AG10803 (cell line): ENCODE results near the gene EPDR1.
A peak's percentile ranks its signal among the peaks of the same experiment; 100 is the strongest.

Experiments
- DNase-seq: peaks from one replicate; pipeline ENCODE4 v3.0.0; 2010; ENCODE audit warnings: low read depth
- H3K4me3 ChIP-seq: 2 replicates; pipeline ENCODE4 v1.5.1; 2011; ENCODE audit warnings: mild to moderate bottlenecking, low read length, control low read depth
- TF ChIP-seq, protein P1 (sequence below): conservative IDR thresholded peaks from 2 replicates; pipeline ENCODE4 v1.5.1; 2011; ENCODE audit warnings: mild to moderate bottlenecking, low read length, control low read depth, inconsistent platforms

Gene EPDR1

GRCh38 chr7:37928878-37929277 lies 8.4 kb downstream of the EPDR1 start:
- H3K4me3 ChIP-seq: no peak overlapping the region
- TF ChIP-seq, protein P1, sequence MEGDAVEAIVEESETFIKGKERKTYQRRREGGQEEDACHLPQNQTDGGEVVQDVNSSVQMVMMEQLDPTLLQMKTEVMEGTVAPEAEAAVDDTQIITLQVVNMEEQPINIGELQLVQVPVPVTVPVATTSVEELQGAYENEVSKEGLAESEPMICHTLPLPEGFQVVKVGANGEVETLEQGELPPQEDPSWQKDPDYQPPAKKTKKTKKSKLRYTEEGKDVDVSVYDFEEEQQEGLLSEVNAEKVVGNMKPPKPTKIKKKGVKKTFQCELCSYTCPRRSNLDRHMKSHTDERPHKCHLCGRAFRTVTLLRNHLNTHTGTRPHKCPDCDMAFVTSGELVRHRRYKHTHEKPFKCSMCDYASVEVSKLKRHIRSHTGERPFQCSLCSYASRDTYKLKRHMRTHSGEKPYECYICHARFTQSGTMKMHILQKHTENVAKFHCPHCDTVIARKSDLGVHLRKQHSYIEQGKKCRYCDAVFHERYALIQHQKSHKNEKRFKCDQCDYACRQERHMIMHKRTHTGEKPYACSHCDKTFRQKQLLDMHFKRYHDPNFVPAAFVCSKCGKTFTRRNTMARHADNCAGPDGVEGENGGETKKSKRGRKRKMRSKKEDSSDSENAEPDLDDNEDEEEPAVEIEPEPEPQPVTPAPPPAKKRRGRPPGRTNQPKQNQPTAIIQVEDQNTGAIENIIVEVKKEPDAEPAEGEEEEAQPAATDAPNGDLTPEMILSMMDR: no peak
- DNase-seq: no peak

DNA sequence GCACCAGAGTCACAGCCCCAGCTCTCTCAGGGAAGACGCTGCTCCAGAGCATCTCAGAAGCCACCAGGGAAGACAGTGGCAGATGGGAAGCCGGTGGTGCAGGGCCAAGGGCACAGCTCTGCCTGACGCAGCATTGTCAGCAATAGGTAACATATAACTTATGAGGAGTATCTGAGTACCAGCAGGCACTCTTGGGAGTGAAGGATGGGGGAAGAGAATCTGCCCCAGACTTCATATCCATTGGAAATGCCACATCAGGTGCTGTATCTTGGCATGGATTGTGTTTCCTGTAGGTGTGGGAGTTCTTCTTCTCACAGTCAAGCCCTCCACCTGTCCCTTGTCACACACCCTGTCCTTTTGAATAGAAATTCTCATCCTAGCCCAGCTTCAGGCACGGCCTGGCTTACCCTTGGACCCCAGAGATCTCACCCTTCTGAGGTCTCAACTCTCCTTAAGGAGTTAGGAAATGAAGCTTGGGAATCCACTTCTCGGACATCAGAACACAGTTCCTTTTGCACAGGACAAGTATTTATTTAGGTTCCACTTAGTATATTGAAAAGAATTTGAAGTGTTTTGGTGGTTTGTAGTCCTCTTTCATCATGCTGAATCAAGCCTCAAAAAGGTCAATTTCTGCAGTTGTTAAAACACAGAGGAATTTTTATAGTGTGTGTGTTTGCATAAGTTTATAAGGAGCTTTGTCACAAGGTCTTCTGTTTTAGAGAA lies 9.9 kb downstream of the EPDR1 start:
- DNase-seq: peak; percentile 61
- no peak overlapping the region for H3K4me3 ChIP-seq
- TF ChIP-seq, protein P1: no peak

- TF ChIP-seq, protein P1: no peak
- DNase-seq: no peak
- no peak overlapping the region for H3K4me3 ChIP-seq
These were observed 12.1 kb downstream of the EPDR1 start for GRCh38 chr7:37932543-37932942.

DNA sequence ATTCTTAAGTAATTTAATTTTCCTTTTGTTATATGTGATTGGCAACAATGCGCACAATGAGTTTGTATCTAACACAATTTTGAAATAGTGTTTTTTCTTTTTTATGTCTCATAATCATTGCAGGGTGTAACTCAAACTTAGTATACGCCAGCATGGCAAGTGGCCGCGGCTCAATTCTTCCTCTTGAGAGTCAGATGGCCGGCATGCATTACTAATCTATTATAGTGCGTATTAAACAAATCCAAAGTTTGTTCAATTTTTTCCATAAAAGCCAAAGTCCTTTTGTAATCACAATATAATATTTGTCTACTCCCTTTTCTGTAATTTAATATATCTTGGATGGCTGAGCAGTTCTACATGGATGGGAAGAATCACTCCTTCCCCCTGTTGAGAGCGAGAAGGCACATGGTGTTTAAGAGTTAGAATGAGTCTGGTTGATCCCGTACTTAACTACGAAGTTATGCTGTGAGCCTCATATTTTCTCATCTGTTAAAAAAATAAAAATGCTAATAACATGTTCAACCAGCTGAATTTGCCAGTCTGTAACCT lies 12.7 kb downstream of the EPDR1 start:
- DNase-seq: no peak
- TF ChIP-seq, protein P1: no peak
- H3K4me3 ChIP-seq: no peak overlapping the region

- DNase-seq: no peak
- H3K4me3 ChIP-seq: no peak overlapping the region
- TF ChIP-seq, protein P1: no peak
These were observed 22.6 kb downstream of the EPDR1 start for GRCh38 chr7:37942934-37943610.

DNA sequence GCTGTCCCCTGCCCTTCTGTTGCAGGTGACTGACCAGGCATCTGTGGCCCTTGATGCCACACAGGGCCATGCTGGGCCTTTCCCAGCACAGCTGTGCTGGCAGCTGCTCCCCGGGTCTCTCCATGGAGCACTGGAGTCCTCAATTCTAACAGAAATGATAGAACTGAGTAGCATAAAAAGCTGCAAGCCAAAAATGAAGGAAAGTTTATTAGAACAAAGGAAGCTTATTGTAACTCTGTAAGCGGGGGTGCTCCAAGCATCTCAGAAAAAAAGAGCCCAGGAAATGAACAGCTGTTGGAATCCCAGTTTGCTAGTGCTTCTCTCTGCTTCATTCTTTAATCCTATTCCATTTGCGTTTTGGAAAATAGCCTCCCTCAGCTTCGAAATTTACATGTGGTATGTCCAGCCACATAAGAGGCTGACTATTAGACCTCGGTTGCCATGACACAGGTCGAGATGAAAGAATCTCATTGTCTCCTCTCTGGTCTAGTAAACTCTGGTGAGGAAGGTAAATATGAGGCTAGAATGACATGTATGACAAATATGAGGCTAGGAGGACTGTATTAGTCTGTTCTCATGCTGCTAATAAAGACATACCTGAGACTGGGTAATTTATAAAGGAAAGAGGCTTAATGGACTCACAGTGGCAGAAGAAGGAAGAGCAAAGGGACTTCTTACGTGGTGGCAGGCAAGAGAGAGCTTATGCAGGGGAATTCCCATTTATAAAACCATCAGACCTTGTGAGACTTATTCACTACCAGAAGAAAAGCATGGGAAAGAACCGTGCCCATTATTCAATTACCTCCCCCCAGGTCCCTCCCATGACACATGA lies 23.7 kb downstream of the EPDR1 start:
- TF ChIP-seq, protein P1: no peak
- no peak for DNase-seq
- no peak overlapping the region for H3K4me3 ChIP-seq
